HG03064 (cell line): Measurements from ENCODE around the gene KCNIP3.
"Not testable (repeated sequence)": the region's sequence is repeated elsewhere in the genome, so short reads cannot be mapped to it uniquely, and the experiment has no call there.

Experiments used
- ATAC-seq: cut with Tn5 transposase; IDR thresholded peaks from one replicate; pipeline ENCODE4 v1.9.1; 2021; ENCODE audit warnings: low read depth; ENCODE audit not compliant: unreplicated experiment

The KCNIP3 gene

DNA sequence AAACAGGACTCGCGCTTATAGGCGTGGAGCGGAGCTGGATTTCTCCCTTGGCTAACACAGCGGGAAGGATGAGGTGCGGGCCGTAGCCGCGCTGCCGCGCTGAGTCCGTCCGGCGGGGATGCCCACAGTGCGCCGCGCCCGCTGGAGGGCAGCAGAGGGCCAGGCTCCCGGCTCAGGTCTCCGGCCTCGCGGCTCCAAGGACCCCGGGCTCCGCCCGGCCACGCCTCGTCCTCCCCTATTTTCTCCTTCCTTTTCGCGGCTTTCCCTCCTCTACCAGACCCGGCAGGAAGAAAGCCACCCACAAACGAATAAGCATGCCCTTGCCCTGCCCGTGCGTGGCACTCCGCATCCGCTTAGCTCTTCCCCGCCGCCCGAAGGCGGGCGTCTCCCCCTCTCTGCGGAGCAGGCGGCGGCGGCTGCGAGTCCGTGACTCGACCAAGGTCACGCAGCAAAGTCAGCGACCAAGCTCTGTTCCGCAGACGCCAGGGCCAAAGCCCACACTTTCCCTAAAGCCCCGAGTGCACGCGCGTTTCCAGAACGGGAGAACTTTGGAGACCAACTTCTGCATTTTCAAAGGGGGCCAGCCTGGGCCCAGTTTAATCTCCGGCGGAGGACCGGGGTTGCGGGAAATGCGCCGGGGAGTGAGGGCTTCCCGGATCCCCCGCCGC, 48.5 kb downstream of the KCNIP3 start:
- ATAC-seq, result peak; percentile 73

DNA sequence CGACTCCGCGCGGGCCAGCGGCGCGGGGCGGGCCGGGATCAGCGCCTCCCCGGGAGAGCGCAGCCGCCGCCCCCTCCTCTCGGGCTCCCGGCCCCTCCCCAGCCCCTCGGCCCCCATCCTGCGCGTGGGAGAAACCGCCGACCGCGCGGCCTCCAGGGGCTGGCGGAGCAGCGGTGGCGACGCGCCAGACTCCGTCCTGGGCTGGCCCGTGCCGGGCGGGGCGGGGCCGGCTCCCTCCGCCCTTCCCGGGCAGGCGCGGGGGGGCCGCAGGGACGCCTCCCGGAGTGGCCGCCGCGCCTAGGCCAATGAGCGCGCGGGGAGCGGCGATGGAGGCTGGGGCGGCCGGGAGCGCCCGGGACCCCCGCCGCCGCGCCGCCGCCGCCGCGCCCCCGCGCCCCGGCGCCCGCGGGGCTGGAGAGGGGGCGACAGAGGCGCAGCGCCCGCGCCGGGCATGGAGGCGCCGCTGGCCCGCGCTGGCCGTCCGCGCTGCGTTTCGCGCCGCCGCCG, 49.1 kb downstream of the KCNIP3 start:
- ATAC-seq, result no peak

DNA sequence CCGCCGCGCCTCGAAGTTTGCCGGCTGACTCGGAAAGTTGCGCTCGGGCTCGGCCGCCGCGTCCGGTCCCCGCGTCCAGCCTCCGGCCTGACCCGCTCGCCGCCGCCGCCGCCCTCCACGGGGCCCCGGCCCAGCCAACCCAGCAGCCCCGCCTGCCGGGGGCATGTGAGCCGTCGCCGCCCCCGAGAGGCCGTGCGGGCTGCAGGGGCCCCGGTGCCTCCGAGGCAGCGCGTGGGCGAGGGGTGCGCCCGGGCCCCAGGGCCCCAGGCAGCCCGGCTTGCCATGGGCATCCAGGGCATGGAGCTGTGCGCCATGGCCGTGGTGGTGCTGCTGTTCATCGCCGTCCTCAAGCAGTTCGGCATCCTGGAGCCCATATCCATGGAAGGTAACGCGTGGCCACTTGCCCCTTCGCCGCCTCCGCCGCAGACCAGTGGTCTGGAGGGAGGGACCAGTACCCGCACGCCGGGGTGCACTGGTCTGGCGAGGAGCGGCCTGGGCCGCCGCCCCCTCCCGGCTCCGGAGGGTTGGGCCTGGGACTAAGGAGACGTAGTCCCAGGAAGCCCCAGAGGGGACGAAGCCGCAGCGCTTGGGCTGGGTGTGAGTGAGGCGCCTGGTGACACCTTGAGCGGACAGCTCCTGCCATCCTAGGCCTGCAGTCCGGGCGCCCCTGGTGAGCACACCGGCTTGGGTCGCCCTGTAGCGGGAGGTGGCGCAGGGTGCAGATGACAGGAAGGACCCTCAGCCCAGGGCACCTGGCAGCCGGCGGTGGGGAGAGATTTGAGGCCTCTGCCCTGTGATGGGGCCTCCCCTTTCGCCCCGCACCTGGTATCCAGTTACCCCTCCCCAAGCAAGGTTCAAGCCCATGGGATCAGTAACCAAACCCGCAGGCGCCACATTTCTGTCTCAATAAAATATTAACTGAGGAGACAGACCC, 49.9 kb downstream of the KCNIP3 start:
- no peak for ATAC-seq

DNA sequence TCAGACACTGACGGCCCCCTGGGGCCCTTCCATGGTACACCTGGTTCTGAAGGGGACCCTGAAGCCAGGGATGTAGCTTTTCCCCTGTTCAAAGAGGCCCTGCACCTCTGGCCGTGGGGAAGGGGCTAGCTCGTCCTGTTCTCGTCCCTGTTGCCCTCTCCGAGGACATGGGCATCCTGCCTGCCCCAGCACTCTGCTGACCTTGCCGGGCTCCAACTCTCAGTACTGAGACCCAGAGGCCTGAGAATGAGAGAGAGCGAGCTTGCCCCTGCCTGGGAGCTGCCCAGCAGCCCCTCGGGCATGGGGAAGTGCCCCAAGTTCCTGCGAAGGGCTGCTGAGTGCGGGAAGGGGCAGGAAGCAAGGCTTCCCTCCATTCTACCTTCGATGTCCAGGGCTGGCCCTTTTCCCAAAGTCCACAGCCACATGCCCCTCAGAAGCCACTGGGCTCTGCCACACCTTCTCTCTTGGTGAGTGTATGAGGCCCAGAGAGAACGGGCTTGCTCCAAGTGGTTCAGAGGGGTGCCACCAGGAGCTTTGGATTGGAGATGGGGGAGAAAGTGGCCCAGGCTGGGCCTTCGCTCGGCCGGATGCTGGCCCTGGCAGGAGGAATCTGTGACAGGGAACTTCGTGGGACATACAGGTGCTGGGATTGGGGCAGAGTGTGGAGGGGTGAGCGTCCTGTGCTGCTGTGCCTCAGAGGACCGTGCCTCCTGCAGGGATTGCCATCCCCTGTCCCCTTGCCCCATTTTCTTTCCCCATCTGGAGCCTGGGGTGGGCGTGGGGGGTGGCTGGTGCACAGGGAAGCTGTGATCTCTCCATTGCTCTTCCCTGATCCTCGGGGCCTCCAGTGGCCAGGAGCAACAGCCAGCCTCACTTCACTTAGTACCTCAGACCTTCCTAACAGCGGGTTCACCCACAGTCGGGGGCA, 50.8 kb downstream of the KCNIP3 start:
- no peak for ATAC-seq

DNA sequence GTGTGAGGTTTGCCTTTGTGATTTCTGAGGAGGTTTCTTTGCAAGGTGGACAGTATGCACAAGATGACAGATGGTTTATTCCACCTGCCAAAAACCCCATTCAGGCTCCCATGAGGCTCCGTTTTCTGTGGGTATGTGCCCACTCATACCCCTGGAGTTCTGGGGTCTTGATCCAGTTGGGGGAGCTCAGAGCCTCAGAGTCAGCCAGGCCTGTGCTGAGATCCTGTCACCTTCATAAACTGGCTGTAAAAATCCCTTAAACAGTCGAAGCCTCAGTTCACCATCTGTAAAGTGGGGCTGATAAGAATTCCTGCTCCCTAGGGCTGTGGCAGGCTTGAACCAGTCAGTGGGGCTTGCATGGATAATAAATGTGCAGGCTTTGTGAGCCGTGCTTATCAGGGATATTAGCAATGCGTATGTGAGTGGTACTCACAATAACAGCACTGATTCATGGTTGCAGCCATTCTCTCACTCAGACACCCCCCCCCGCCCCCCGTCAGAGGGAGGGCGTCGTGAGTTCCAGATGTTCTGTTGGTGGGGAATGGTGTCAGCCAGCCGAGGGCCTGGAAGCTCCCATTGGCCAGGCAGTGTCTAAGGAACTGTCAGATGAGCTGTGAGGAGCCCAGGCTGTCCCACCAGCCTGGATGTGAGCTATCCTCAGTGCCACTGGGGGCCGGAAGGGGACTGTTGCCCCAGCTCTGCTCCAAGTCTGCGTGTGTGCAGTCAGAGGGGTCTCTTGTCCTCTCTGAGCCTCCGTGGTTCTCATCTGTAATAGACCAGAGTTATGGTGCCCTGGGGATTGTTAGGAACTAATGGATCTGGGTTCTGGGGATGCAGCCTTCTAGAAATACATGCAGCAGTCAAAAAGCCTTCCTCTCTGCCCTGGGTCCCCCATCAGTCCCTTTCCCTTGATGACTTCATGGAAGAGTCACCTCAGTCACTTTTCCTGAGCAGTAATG, 51.7 kb downstream of the KCNIP3 start:
- ATAC-seq, result no peak

DNA sequence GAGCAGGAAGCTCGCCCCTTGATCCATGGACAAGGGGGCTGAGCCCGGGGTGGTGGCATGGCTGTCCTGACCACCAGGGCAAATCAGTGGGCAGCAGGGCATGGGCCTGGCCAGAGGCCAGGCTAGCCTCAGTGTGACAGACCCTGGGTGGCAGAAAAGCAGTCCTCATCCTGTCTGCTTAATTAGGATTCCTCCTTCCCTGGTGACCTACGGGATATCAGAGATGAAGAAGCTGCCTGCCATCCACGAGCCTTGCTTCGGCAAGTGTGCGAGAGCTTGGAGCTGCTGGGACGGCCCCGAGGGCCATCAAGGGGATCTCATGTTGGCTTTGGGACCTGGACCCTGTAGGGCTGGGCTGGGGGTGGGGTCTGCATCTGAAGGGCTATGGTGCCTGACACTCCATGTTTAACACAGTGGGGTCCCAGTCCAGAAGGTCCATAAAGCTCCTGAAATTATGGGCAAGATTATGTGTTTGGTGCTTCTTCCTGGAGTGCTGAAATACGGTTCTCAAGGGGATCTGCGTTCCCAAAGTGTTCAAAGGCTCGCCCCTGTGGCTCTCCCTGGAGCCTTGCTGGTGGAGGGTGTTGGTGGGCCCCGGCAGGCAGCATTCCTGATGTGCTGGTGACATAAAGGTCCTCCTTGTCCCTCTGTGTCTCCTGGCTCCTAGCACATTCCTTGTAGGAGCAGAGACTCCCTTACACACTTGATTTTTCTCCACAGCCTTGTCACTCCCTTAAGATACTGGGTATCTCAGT, 52.6 kb downstream of the KCNIP3 start:
- no peak for ATAC-seq

DNA sequence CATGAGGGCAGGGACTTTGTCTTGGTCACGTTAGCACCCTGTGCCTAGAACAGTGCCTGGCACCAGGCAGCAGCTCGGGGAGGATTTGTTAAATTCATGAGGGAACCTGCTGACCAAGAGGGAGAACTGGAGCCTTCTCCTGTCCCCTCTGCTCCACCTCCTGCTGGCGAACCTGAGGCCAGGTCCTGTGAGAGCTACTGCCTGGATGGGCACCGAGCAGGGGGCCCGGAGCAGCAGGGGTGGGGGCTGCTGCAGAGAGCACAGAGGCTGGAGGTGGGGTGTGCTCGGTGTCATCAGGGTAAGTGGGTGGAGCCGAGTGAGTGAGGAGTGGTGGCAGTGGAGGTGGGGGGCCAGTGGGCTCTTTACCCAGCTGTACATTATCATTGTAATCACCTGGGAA, 53.2 kb downstream of the KCNIP3 start:
- ATAC-seq, result no peak

DNA sequence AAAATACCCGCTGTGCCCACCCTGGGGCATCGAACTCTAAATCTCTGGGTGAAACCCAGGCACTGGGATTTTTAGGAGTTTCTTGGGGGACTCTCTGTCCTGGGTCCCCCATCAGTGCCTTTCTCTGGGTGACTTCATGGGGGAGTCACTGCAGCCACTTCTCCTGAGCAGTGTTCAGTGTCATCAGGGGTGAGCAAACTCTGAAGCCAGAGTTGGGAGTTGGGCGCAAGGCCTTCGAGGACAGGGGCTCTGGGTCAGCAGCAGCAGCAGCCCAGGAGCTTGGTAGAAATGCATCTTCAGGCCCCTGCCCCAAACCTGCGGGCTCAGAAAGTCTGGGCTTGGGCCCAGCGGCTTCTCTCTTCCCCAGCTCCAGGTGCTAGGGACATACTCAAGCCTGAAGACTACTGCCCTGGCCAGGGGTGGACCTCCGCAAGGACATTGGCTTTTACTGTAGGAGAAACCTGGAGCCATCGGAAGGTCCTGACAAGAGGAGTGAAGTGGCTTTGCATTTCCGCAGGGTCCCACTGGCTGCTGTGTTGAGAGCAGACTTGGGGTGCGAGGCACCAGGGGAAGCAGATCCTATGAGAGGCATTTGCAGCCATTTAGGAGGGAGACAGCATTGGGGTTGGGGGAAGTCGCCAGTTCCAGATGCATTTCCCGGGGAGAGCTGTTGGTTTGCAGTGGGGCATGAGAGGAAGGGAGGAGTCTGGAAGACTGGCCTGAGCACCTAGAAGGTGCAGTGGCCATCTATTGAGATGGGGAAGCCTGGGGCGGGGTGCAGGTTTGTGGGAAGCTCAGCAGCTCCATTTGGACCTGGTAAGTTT, 53.8 kb downstream of the KCNIP3 start:
- no peak for ATAC-seq

DNA sequence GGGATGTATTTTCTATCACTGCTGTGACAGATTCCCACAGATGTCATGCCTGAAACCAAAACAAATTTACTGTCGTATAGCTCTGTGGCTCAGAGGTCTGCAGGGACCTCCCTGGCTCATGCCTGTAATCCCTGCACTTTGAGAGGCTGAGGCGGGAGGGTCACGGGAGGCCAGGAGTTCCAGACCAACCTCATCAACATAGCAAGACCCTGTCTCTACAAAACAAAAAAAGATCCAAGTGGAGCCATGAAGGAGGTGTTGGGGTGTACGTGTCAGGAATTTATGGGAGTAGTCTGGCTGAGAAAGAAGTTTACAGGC, 54.4 kb downstream of the KCNIP3 start:
- no peak for ATAC-seq

DNA sequence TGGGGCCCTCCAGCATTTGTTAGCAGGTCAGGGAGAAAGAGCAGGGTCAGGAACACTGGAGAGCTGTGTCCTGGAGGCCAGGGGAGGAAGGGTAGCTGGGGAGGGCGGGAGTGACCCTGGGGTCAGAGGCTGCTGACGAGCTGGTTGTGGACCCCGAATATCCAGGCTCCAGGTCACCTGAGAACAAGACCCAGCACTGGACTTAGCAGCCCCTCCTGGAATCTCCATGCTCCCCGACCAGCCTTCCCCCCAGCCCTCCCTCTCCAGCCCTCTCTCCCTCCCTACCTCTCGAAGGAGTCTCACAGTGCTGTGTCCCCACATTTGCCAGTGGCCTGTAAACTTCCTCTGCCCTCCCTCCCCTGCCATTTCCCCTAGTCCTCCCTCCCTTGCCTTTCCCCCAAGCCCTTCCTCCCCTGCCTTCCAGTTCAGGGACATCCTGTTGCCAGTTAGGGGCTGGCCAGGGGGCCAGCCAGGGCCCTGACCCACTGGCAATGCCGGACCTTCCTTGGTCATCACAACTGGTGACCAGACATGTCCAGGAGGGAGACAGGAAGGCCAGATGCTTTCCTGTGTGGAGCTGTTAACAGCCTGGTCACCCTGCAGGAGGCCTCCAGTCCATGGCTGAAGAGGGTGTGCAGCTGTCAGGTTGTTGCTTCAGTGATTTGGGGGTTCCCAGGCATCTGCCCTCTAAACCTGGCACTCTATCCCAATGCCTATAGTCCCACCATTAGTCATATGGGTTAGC, 55.3 kb downstream of the KCNIP3 start:
- ATAC-seq, result no peak

DNA sequence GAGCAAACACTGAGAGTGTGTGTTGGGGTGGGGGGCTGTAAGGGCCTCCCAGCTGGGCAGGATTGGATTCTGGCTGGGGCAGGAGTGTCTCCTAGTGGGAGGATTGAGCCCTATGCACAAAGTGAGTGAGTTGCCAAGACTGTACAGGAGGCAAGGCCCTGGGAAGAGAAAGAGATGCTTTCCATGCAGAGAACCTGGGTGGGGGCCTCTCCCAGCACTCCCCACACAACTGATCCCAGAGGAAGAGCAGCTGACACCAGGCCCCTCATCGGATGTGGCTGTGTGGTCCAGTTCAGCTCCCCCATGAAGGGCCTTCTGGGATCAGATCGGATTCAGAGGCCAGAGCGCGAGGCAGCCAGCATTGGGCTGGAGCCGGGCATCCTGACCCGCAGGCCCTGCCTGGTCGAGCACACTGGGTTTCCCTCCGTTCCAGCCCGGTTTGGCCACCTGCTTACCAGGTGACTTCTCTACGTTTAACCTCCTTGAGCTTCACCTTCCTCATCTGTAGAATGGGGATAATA, 56.0 kb downstream of the KCNIP3 start:
- no peak for ATAC-seq

DNA sequence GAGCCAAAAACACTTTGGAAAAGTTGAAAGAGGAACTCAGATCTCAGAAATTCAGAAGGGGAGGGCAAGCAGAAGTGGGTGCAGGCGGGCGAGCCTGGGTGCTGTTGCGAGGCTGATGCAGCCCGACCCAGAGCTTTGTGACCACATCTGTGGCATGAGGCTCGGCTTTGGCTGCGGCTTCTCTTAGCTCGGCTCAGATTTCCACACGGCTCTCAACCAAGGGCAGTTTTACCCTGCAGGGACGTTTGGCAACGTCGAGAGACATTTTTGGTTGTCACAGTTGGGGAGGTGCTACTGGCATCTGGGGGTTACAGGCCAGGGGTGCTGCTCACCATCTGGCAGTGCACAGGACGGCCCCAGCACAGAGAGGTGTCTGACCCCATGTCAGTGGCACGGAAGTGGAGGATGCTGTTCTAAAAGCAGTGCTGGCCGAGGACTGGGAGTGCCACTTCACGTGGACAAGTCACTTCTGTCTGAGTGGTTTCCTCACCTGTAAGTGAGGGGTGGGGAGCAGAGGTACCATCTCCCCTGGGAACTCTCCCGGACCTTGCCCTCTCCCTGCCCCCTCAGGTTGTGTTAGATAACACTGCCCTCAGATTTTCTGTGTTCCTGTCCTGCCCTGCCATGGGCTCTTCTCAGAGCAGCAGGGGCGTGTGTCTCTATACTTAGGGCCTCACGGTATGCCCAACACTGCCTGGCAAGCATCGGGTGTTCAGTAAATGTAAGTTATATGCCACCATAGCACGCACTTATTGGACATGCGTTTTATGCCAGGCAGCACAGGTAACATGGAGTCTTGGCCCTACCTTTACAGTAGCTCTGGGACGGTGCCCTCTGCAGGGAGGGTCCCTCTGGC, 56.7 kb downstream of the KCNIP3 start:
- ATAC-seq, result no peak

DNA sequence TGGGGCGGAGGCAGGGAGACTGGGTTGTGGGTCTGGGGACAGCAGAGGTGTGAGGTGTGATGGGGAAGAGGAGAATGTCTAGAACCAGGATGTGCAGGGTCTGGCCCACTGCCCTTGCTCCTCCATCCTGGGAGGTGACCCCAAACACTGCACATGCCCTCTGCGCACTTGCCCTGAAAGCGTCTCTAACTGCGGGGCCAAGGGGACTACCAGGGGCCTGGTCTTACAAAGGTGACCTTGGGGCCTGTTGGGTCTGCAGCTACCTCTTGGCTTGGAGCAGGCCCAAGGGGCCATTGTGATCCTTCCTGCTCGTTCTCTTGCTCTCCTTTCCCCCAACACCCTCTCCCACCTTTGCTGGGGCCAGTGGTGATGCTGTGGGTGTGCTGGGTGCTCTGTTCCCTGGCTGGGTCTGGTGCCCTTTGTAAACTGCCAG, 57.3 kb downstream of the KCNIP3 start:
- no peak for ATAC-seq

DNA sequence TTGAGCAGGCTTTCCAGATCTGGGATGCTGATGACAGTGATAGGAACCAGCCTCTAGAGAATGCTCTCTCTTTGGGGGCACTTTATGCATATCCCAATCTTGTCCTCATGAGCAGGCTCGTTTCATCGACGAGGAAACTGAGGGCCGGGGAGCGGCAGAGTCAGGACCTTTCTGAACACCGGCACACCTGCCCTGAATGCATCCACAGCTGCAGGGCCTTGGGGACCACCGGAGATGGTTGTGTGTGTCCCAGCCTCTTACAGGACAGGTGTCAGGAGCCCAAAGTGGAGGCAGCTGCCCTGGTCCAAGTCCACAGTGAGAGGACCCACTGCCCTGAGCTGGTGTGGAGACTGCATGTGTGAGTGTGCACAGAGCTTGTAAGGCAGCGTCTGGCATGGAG, 57.8 kb downstream of the KCNIP3 start:
- ATAC-seq, result no peak

DNA sequence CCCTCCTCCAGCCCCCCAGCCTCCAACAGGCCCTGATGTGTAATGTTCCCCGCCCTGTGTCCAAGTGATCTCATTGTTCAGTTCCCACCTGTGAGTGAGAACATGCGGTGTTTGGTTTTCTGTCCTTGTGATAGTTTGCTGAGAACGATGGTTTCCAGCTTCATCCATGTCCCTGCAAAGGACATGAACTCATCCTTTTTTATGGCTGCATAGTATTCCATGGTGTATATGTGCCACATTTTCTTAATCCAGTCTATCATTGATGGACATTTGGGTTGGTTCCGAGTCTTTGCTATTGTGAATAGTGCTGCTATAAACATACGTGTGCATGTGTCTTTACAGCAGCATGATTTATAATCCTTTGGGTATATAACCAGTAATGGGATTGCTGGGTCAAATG, 58.3 kb downstream of the KCNIP3 start:
- ATAC-seq, result not testable (repeated sequence)
